ENCODE measurements around the gene GPR82.

DNA sequence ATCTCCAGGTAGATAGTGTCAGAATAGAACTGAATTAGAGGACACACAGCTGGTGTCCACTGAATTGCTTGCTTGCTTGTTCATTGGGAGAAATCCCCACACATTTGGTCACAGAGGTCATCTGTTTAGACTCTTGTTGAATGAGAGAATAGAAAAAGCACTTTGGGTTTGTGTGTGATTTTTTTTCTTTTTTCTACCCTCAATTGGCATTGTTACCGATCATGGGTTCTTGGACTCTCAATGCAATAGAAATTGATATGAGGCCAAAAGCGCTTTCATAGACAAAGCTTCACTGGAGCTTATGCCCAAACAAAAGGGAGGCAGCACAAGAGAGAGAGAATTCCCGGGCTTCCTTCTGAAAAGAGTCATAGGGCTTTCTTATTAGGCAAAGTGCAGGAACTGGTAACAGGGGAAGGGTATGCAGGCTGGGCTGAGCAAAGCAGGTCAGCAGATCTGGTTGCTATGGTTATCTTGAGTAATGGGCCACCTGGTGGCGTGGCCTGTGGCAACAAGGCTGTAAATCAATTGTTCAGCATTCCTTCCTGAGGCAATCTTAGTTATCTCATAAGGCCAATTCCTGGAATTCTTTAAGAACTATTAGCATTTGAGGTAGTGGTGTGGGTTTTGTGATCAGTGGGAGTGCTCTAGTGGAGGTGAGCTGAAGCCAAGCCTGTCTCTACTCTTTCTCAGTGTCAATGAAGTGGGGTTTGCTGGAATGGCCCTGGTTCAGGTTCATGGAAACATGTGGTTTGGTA is 5.3 kb upstream of the GPR82 start:
- TF ChIP-seq PATZ1 (CRISPR knock-in tag; IDR thresholded peaks at IDR 0.05; ENCODE audit: borderline replicate concordance) (no peak), ZFP30 (CRISPR knock-in tag; IDR thresholded peaks at IDR 0.05) (no peak), CSRNP3 (CRISPR knock-in tag; IDR thresholded peaks at IDR 0.05) (no peak)

All from SK-N-SH treated with all-trans-retinoic acid at 6 μM for 48 hours (cell line).